ENCODE results near the gene GUCY1B1. TPM values are rescaled to one million over a fixed set of nuclear protein-coding genes. Genes with fewer than 3 reads are reported as not detected.

Gene GUCY1B1
- polyA plus RNA-seq, 3 donors: 0.60 to 0.89 (median 0.72) TPM

DNA sequence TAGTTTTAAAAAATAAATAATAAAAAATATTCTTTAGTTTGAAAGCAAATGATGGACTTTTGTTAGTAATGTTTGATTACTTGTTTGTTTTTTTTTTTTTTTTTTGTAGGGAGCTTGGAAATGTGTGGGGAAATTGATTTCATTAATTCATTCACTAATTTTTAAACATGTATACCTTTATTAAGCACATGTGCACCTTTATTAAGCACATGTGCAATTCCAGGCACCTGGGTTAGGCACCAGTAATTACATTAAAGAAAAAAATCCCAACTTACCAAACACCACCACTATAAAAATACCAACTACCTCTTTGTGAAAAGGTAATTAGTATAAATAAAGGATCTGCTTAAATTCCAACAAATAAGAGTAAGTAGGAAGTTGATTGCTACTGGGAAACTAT lies 9.5 kb downstream of the GUCY1B1 start:
- TF ChIP-seq, protein P1, sequence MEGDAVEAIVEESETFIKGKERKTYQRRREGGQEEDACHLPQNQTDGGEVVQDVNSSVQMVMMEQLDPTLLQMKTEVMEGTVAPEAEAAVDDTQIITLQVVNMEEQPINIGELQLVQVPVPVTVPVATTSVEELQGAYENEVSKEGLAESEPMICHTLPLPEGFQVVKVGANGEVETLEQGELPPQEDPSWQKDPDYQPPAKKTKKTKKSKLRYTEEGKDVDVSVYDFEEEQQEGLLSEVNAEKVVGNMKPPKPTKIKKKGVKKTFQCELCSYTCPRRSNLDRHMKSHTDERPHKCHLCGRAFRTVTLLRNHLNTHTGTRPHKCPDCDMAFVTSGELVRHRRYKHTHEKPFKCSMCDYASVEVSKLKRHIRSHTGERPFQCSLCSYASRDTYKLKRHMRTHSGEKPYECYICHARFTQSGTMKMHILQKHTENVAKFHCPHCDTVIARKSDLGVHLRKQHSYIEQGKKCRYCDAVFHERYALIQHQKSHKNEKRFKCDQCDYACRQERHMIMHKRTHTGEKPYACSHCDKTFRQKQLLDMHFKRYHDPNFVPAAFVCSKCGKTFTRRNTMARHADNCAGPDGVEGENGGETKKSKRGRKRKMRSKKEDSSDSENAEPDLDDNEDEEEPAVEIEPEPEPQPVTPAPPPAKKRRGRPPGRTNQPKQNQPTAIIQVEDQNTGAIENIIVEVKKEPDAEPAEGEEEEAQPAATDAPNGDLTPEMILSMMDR (IDR thresholded peaks at IDR 0.05): no peak
- H3K9me3 Mint-ChIP-seq: no peaks in the 10 kb centered on the region
- Histone ChIP-seq H3K4me1 (ENCODE audit: control insufficient read depth in 1 of 2, insufficient read depth in 2 of 2, low read length in 2 of 2) (peaks cover 0 to 16% of the 10 kb centered on the region in 2 donors), H3K79me2 (ENCODE audit: insufficient read depth, low read length) (no peaks in the 10 kb centered on the region), H2AFZ (ENCODE audit: insufficient read depth, low read depth, low read length, poor library complexity, severe bottlenecking) (no peak overlapping the region), H3K4me2 (replicated peaks; ENCODE audit: extremely low read depth, low read length, poor library complexity, severe bottlenecking) (no peak overlapping the region), H3K9ac (ENCODE audit: insufficient read depth, low read length, poor library complexity, severe bottlenecking) (no peak overlapping the region), H3K4me3 (replicated peaks in 1 of 3; ENCODE audit: low read depth in 2 of 3, low read length in 3 of 3) (no peak overlapping the region), H4K20me1 (ENCODE audit: insufficient read depth, low read length) (no peaks in the 10 kb centered on the region), H3K9me3 (replicated peaks in 1 of 2; ENCODE audit: control insufficient read depth in 1 of 2, insufficient read depth in 1 of 2, low read length in 2 of 2) (no peaks in the 10 kb centered on the region), H3K27ac (ENCODE audit: low read depth in 1 of 2, low read length in 2 of 2) (no peak overlapping the region), H3K36me3 (replicated peaks in 1 of 2; ENCODE audit: control insufficient read depth in 1 of 2, insufficient read depth in 2 of 2, low read length in 2 of 2) (no peaks in the 10 kb centered on the region), H3K27me3 (ENCODE audit: control insufficient read depth in 2 of 2, insufficient read depth in 2 of 2, low read length in 2 of 2) (no peaks in the 10 kb centered on the region)
- no peaks in the 10 kb centered on the region for H3K36me3 Mint-ChIP-seq
- H3K4me3 Mint-ChIP-seq: no peak overlapping the region
- no peak for DNase-seq
- no peaks in the 10 kb centered on the region for H3K27me3 Mint-ChIP-seq (ENCODE audit: low read depth in 3 of 3)
- no peak overlapping the region for H3K27ac Mint-ChIP-seq
- H3K4me1 Mint-ChIP-seq: peaks cover 12% of the 10 kb centered on the region
- intact Hi-C loops (cut with micrococcal nuclease): no loop called here

DNA sequence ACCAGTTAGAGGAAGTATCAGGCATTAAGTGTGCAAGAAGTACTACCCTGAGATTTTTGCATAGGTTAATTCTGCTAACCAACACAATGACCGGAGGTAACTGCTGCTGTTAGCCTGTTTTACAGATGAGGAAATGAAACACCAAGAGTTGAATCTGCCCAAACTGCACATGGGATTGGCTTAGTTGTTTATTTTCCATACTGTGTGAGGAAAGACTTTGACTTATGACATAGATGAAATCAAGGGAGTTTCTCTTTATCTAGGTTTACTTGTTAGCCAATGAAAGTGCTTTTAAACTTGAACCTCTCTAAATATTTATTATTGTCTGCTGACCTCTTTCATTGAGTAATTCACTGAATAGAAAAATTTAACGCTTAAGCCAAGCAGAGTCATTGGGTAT lies 10.3 kb downstream of the GUCY1B1 start:
- Mint-ChIP-seq H3K27ac (peak overlapping the region in 6 of 7 donors; percentile 0 to 87 (median 24)), H3K9me3 (no peaks in the 10 kb centered on the region), H3K36me3 (no peaks in the 10 kb centered on the region), H3K4me3 (no peak overlapping the region), H3K27me3 (ENCODE audit: low read depth in 3 of 3) (no peaks in the 10 kb centered on the region), H3K4me1 (peaks cover 12% of the 10 kb centered on the region)
- Histone ChIP-seq H3K9me3 (replicated peaks in 1 of 2; ENCODE audit: control insufficient read depth in 1 of 2, insufficient read depth in 1 of 2, low read length in 2 of 2) (no peaks in the 10 kb centered on the region), H4K20me1 (ENCODE audit: insufficient read depth, low read length) (no peaks in the 10 kb centered on the region), H3K27me3 (ENCODE audit: control insufficient read depth in 2 of 2, insufficient read depth in 2 of 2, low read length in 2 of 2) (no peaks in the 10 kb centered on the region), H3K79me2 (ENCODE audit: insufficient read depth, low read length) (no peaks in the 10 kb centered on the region), H3K4me3 (replicated peaks in 1 of 3; ENCODE audit: low read depth in 2 of 3, low read length in 3 of 3) (peak overlapping the region in 1 of 3 experiments; percentile 19), H3K4me2 (replicated peaks; ENCODE audit: extremely low read depth, low read length, poor library complexity, severe bottlenecking) (peak overlapping the region; percentile 17), H2AFZ (ENCODE audit: insufficient read depth, low read depth, low read length, poor library complexity, severe bottlenecking) (no peak overlapping the region), H3K27ac (ENCODE audit: low read depth in 1 of 2, low read length in 2 of 2) (peak overlapping the region in 1 of 2 donors; percentile 0), H3K4me1 (ENCODE audit: control insufficient read depth in 1 of 2, insufficient read depth in 2 of 2, low read length in 2 of 2) (peaks cover 0 to 16% of the 10 kb centered on the region in 2 donors), H3K36me3 (replicated peaks in 1 of 2; ENCODE audit: control insufficient read depth in 1 of 2, insufficient read depth in 2 of 2, low read length in 2 of 2) (no peaks in the 10 kb centered on the region), H3K9ac (ENCODE audit: insufficient read depth, low read length, poor library complexity, severe bottlenecking) (no peak overlapping the region)
- WGBS (ENCODE audit: insufficient coverage): 47% methylated on average over 2 of the region's 2 CpGs
- TF ChIP-seq, protein P1 (IDR thresholded peaks at IDR 0.05): no peak
- intact Hi-C loops (cut with micrococcal nuclease): no loop called here
- DNase-seq: peak; percentile 25 to 36 (median 31)

Measured in CD14-positive monocyte (primary cell).